Heart right ventricle (tissue), 16 donors: Measurements from ENCODE around the gene BRSK1. TPM values are rescaled to one million over a fixed set of nuclear protein-coding genes. Genes with fewer than 3 reads are reported as not detected.

Experiments used
- ATAC-seq, 8 donors: fragments of 200-7000 bp; cut with Tn5 transposase; one replicate each; pipeline ENCODE4 v1.9.1; 2020; ENCODE audit warnings: mild to moderate bottlenecking in 8 of 8, moderate library complexity in 8 of 8, moderate number of reproducible peaks in 1 of 8
- DNase-seq, 2 donors: peaks; one replicate each; pipeline ENCODE4 v3.0.0-alpha.2; 2020
- H3K27ac ChIP-seq, 10 donors: fragments of 200-600 bp; sonication (generic) in 2 of 10; one replicate each; pipeline versions ENCODE4 v1.5.0 to v1.8.0; 2020 to 2022; ENCODE audit warnings: mild to moderate bottlenecking in 3 of 10
- H3K27me3 ChIP-seq, 7 donors: fragments of 200-600 bp; one replicate each; pipeline ENCODE4 v1.8.0; 2021 to 2022; ENCODE audit warnings: mild to moderate bottlenecking in 2 of 7
- H3K36me3 ChIP-seq, 9 donors: fragments of 200-600 bp; sonication (generic) in 1 of 9; one replicate each; pipeline versions ENCODE4 v1.5.0 to v1.8.0; 2020 to 2022; ENCODE audit warnings: mild to moderate bottlenecking in 2 of 9
- H3K4me1 ChIP-seq, 9 donors: fragments of 200-600 bp; sonication (generic) in 1 of 9; one replicate each; pipeline versions ENCODE4 v1.5.0 to v1.8.0; 2020 to 2022; ENCODE audit warnings: mild to moderate bottlenecking in 4 of 9
- H3K4me3 ChIP-seq, 10 donors: fragments of 200-600 bp; sonication (generic) in 2 of 10; one replicate each; pipeline versions ENCODE4 v1.5.0 to v1.8.0; 2020 to 2022; ENCODE audit warnings: mild to moderate bottlenecking in 7 of 10, moderate library complexity in 2 of 10
- H3K9me3 ChIP-seq, 11 donors: fragments of 200-600 bp in 10 of 11; sonication (generic) in 2 of 11; one replicate each; pipeline versions ENCODE4 v1.5.0 to v1.8.0; 2013 to 2022; ENCODE audit warnings: mild to moderate bottlenecking in 2 of 11, control low read depth in 1 of 11, moderate library complexity in 1 of 11
- WGBS, 2 donors: extraction: QIAGEN DNeasy Blood & Tissue Kit; methylation state at CpG; one replicate each; pipeline ENCODE4 v1.1.7; 2013; ENCODE audit warnings: inconsistent platforms in 1 of 2; 5-methylcytosine and 5-hydroxymethylcytosine counted together
- intact Hi-C, 10 donors: fragments of 100-400 bp; cut with DNase I; formaldehyde crosslinking; loops; one replicate each; pipeline versions ENCODE4 v1.11.1 to v1.14.2; 2022
- polyA plus RNA-seq, 2 donors: library from polyadenylated mRNA; stranded (reverse); fragments of 200-250 nt; gene quantifications; one replicate each; pipeline ENCODE4 v1.2.3, GENCODE V29; 2013
- total RNA-seq, 10 donors: library from RNA; stranded (reverse); fragmentation: NEBNext Ultra II Directional in 3 of 10; extraction: Animal tissue kit (Norgen Biotek cat#: 25700) in 3 of 10; gene quantifications; one replicate each; pipeline versions ENCODE4 v1.2.1 to v1.2.4, GENCODE V29; 2021 to 2023
- TF ChIP-seq, protein P1 (sequence below), 9 donors: fragments of 200-600 bp; sonication (generic) in 2 of 9; IDR thresholded peaks; one replicate each; pipeline versions ENCODE4 v1.5.0 to v1.8.0; 2021 to 2022; ENCODE audit warnings: antibody characterized with exemption in 9 of 9, mild to moderate bottlenecking in 5 of 9, moderate library complexity in 1 of 9
- donor health status: Arrhythmogenic right ventricular cardiomyopathy.
- donor health status: ischemic (EF 13 %, LVEDD 7.1; RV severe dilation, severe dysfunction).
- donor health status: healthy with polysubstance abuse.
- donor health status: DM: no; HTN: yes; CAD: no.
- donor health status: DM: no; HTN: no; CAD: no.
- donor health status: ischemic (EF 25% LVEDD 6.9; RV normal size, moderate dysfunction).
- donor health status: ischemic (EF 25% LVEDD 5.7; RV mildly dilated, moderate dysfunction).
- donor health status: healthy.
- donor health status: DM: yes; HTN: yes; CAD: no.
- donor health status: Ischemic cardiomyopathy.
- donor health status: ischemic (EF 35%, LVEDD 5.7; RV mildly dilated, moderate dysfunction).
- donor health status: nonischemic (EF 11% LVEDD 7.7; RV severe dilation, severe dysfunction).
- donor health status: DM: yes; HTN: yes; CAD: no.
- donor health status: PGD.
- donor health status: ischemic (EF 29% LVEDD 5.4; RV normal size, mild dysfunction).
- donor health status: nonischemic (EF 23%, LVEDD 6.1; RV moderate dilation, normal function).

Gene BRSK1
- total and polyA plus RNA-seq, 12 donors = 1.8 to 12.6 (median 3.2) TPM

- intact Hi-C loops = no loop called here
- Histone ChIP-seq H3K4me3 (no peak overlapping the region), H3K27me3 (peaks cover 0 to 17% (median 0%) of the 10 kb centered on the region in 7 donors), H3K9me3 (no peaks in the 10 kb centered on the region), H3K4me1 (peaks cover 3 to 17% (median 5%) of the 10 kb centered on the region in 9 donors), H3K36me3 (no peaks in the 10 kb centered on the region), H3K27ac (no peak overlapping the region)
- WGBS, 2 donors = 82% methylated on average over 11 of the region's 11 CpGs
- TF ChIP-seq, protein P1, sequence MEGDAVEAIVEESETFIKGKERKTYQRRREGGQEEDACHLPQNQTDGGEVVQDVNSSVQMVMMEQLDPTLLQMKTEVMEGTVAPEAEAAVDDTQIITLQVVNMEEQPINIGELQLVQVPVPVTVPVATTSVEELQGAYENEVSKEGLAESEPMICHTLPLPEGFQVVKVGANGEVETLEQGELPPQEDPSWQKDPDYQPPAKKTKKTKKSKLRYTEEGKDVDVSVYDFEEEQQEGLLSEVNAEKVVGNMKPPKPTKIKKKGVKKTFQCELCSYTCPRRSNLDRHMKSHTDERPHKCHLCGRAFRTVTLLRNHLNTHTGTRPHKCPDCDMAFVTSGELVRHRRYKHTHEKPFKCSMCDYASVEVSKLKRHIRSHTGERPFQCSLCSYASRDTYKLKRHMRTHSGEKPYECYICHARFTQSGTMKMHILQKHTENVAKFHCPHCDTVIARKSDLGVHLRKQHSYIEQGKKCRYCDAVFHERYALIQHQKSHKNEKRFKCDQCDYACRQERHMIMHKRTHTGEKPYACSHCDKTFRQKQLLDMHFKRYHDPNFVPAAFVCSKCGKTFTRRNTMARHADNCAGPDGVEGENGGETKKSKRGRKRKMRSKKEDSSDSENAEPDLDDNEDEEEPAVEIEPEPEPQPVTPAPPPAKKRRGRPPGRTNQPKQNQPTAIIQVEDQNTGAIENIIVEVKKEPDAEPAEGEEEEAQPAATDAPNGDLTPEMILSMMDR (IDR thresholded peaks at IDR 0.05) = no peak
- ATAC-seq (no peak), DNase-seq (no peak)
Measured at GRCh38 chr19:55333870-55334269, 50.1 kb downstream of the BRSK1 start.

GRCh38 chr19:55336101-55336500 lies 52.3 kb downstream of the BRSK1 start:
- no peak for DNase-seq
- H3K4me1 ChIP-seq = peaks cover 5 to 22% (median 14%) of the 10 kb centered on the region in 9 donors
- H3K9me3 ChIP-seq = no peaks in the 10 kb centered on the region
- WGBS, 2 donors = 79 to 85% methylated on average over 7 of the region's 7 CpGs
- no peaks in the 10 kb centered on the region for H3K36me3 ChIP-seq
- intact Hi-C loops = loop anchor here in 3 of 10 donors (5.0 kb wide), 1 partner anchor 34 kb away; no protein-coding TSS in a partner anchor
- TF ChIP-seq, protein P1 (IDR thresholded peaks at IDR 0.05) = no peak
- no peak overlapping the region for H3K27ac ChIP-seq
- H3K4me3 ChIP-seq = no peak overlapping the region
- no peak for ATAC-seq
- peaks cover 0 to 10% (median 0%) of the 10 kb centered on the region in 7 donors for H3K27me3 ChIP-seq

GRCh38 chr19:55339105-55339888 lies 55.5 kb downstream of the BRSK1 start, which contains the start of gene KMT5C:
Gene KMT5C, plus strand, starts transcription at chr19:55339876. Its CDS starts 2,061 bp downstream, at chr19:55341937.
- Histone ChIP-seq H3K4me1 (peaks cover 7 to 24% (median 19%) of the 10 kb centered on the region in 9 donors), H3K27me3 (peaks cover 0 to 7% (median 0%) of the 10 kb centered on the region in 7 donors), H3K4me3 (peak within 1 kb of the TSS; percentile 33 to 92 (median 72)), H3K27ac (peak within 1 kb of the TSS; percentile 65 to 95 (median 90)), H3K36me3 (peaks cover 0 to 24% (median 7%) of the 10 kb centered on the region in 9 donors), H3K9me3 (no peaks in the 10 kb centered on the region)
- TF ChIP-seq, protein P1 (IDR thresholded peaks at IDR 0.05) = peak in 8 of 9 donors; percentile 26 to 68 (median 50)
- ATAC-seq = peak; percentile 91 to 97 (median 95)
- intact Hi-C loops = loop anchor here in 4 of 10 donors (1.0 to 5.0 kb wide), 3 partner anchors 37 to 46 kb away; partner anchors contain the start of genes RPL28 (in 3 of the 4) and TMEM238 (in 1 of the 4)
- 0% methylated on average over 63 of the region's 63 CpGs for WGBS, 2 donors
- DNase-seq = peak; percentile 100
